Measurements from ENCODE around the gene PHGDH. TPM values are rescaled to one million over a fixed set of nuclear protein-coding genes. Genes with fewer than 3 reads are reported as not detected.
A peak's percentile ranks its signal among the peaks of the same experiment; 100 is the strongest.
"Not testable (repeated sequence)": the region's sequence is repeated elsewhere in the genome, so short reads cannot be mapped to it uniquely, and the experiment has no call there.

Gene PHGDH
- polyA plus RNA-seq, 1 donor: 54.5 TPM

- DNase-seq: no peak
Observed at GRCh38 chr1:119700326-119700725, 11.4 kb upstream of the PHGDH start.

- no peak for DNase-seq
Observed at GRCh38 chr1:119701659-119702058, 10.1 kb upstream of the PHGDH start.

GRCh38 chr1:119702384-119702783, 9.3 kb upstream of the PHGDH start:
- DNase-seq: no peak

GRCh38 chr1:119703666-119704450, 7.9 kb upstream of the PHGDH start:
- no peak for DNase-seq

- DNase-seq: not testable (repeated sequence)
Observed at GRCh38 chr1:119706599-119706998, 5.1 kb upstream of the PHGDH start.

GRCh38 chr1:119711356-119711803, 354 bp upstream of the PHGDH start:
- not testable (repeated sequence) for DNase-seq

- DNase-seq: peak; percentile 86
Observed at GRCh38 chr1:119712342-119713038, 756 bp downstream of the PHGDH start.

GRCh38 chr1:119713039-119713748, 1.5 kb downstream of the PHGDH start:
- DNase-seq: peak; percentile 43

GRCh38 chr1:119713749-119714456, 2.2 kb downstream of the PHGDH start:
- peak; percentile 36 for DNase-seq

- no peak for DNase-seq
Observed at GRCh38 chr1:119714583-119714982, 2.8 kb downstream of the PHGDH start.

GRCh38 chr1:119715542-119715941, 3.8 kb downstream of the PHGDH start:
- no peak for DNase-seq

- DNase-seq: no peak
Observed at GRCh38 chr1:119718409-119718808, 6.7 kb downstream of the PHGDH start.

GRCh38 chr1:119718972-119719371, 7.2 kb downstream of the PHGDH start:
- no peak for DNase-seq

- DNase-seq: no peak
Observed at GRCh38 chr1:119720866-119721440, 9.2 kb downstream of the PHGDH start.

GRCh38 chr1:119721896-119722295, 10.2 kb downstream of the PHGDH start:
- DNase-seq: no peak

- no peak for DNase-seq
Observed at GRCh38 chr1:119724611-119725218, 13.0 kb downstream of the PHGDH start.

- no peak for DNase-seq
Observed at GRCh38 chr1:119725626-119726025, 13.9 kb downstream of the PHGDH start.

GRCh38 chr1:119727991-119728390, 16.3 kb downstream of the PHGDH start:
- DNase-seq: no peak

GRCh38 chr1:119729044-119729443, 17.3 kb downstream of the PHGDH start:
- no peak for DNase-seq

GRCh38 chr1:119731060-119731459, 19.3 kb downstream of the PHGDH start:
- DNase-seq: no peak

- DNase-seq: no peak
Observed at GRCh38 chr1:119731741-119732430, 20.2 kb downstream of the PHGDH start.
